ENCODE results near the gene UGCG. TPM values are rescaled to one million over a fixed set of nuclear protein-coding genes. Genes with fewer than 3 reads are reported as not detected.
"Not testable (repeated sequence)": the region's sequence is repeated elsewhere in the genome, so short reads cannot be mapped to it uniquely, and the experiment has no call there.

UGCG gene
- polyA plus RNA-seq, 3 donors = 67.3 to 92.4 (median 70.6) TPM

DNA sequence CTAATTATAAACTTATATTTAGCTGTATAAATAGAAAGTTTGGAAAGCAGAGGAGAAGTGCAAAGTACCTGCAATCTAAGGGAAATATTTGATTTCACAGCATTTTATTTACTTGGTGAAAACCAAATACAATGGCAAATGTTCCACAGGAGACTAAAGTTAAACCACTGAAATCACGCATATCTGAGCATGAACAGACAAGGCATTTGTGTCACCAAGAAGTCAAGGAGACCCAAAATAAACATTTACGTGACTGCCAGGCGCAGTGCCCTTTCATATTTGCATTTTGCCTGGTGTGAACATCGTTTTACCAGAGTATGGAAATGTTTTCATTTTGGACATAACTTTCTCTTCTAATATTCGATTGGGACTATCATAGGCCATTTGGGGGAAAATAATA, 20.6 kb downstream of the UGCG start:
- no peak for DNase-seq (ENCODE audit: low read depth in 3 of 3, low spot score in 2 of 3)

DNA sequence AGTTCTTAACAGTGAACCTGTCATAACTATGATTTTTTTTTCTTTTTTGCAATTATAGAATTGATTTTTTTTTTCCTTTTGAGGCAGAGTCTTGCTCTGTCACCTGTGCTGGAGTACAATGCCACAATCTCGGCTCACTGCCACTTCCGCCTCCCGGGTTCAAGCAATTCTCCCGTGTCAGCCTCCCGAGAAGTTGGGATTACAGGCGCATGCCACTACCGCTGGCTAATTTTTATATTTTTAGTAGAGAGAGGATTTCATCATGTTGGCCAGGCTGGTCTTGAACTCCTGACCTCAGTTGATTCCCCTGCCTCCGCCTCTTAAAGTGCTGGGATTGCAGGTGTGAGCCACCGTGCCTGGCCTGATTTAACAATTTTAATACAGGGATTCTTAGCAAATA, 21.4 kb downstream of the UGCG start:
- DNase-seq (ENCODE audit: low read depth in 3 of 3, low spot score in 2 of 3) = no peak

DNA sequence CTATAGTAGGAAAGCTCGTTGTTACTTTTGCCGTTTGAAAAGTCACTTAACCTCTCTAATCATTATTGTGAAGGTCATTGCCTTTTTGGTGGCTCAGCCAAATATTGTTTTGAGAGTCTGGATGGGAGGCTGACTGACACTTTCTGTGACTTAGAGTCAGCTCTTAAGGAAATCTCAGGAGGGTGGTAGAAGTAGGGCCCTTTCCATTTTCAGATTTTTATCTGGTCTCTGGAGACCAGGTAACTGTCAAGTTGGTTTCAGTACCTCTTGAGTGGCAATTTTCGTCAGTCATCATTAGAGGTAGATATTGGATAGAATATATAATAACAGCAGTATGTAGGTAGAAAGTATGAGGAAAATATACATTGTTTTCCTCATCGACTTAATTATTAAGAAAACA, 23.3 kb downstream of the UGCG start:
- no peak for DNase-seq (ENCODE audit: low read depth in 3 of 3, low spot score in 2 of 3)

DNA sequence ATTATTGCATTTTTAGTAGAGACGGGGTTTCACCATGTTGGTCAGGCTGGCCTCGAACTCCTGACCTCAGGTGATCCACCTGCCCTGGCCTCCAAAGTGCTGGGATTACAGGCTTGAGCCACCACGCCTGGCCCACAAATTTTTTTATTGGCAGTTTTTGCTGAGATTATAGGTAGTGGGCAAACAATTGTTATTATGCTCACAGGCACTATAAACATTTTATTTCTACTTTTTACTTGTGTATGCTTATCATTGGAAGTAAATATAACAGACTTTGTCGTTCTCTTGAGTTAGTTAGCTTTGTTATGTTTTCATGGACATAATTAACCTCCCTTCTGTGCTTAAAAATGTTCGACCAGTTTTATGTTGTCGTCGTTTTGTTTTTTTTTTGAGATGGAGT, 23.9 kb downstream of the UGCG start:
- no peak for DNase-seq (ENCODE audit: low read depth in 3 of 3, low spot score in 2 of 3)

DNA sequence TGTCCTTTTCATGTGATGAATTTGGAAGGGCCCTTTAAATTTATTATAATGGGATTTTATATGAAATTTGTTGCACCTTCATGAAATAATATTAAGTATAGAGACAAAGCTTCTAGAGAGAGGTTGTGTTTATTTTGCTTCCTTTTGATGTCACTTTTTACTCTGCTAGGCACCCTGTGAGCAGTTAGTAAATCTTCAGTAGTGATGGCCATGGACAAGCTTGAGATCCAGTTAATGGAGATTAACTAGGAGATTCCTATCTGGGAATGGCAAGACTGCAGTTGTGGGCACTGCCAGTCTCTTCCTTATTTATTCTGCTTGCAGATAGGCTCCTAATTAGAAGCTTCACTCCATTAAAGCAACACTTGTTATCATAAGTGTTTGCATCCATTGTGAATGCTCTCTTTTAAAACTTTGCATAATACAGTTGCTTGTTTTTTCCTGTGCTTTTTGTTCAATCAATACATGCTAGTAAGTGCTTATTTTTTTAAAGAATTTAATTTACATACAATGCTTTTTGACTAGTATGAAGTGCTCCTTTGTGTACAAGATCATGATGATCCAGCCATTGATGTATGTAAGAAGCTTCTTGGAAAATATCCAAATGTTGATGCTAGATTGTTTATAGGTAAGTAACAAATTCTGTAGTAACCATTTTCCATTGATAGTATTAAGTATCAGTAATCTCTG, 25.9 kb downstream of the UGCG start:
- DNase-seq (ENCODE audit: low read depth in 3 of 3, low spot score in 2 of 3) = no peak

DNA sequence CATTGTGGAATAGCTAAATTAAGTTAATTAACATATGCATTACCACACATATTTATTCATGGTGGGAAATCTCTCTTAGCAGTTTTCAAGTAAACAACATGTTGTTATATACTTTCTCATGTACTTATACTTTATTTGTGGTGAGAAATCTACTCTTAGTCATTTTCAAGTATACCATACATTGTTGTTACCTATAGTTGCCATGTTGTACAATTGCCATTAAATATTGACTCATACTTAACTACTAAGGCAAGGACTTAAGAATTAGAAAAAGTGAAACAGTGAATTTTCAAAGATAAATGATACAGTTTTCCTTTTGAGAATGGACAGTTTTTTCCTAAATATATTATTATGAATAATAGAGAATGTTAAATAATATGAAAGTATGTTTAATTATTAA, 27.7 kb downstream of the UGCG start:
- no peak for DNase-seq (ENCODE audit: low read depth in 3 of 3, low spot score in 2 of 3)

DNA sequence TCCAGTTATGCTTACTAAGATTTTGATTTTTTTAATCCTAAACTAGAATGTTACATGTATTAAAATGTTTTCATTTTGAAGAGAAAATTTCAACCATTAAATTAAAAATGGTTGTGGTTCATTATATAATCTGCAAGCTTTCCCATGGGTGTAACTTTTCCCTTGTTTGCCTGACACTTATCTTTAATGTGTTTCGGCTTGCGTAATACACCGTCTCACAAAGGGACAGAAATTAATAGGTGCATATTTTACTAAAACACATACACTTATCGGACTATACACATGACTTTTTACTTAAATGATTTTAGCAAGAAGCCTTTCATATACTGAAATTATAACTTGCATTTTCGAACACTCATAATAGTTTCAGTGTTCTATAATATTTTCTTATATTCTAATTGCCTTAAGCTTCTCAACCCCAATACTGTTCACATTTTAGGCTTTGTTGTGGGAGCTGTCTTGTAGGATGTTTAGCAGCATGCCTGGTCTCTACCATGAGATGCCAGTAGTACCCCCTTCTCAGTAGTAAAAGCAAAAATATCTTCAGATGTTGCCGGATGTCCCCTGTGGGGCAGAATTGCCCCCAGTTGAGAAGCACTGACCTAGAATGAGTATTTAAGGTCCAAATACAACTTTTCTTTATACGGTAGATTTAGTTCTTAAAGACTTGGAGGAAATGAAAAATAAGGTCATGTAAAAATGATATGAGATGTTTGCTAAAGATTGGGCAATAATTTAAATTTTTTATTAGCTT, 28.6 kb downstream of the UGCG start:
- DNase-seq (ENCODE audit: low read depth in 3 of 3, low spot score in 2 of 3) = no peak

DNA sequence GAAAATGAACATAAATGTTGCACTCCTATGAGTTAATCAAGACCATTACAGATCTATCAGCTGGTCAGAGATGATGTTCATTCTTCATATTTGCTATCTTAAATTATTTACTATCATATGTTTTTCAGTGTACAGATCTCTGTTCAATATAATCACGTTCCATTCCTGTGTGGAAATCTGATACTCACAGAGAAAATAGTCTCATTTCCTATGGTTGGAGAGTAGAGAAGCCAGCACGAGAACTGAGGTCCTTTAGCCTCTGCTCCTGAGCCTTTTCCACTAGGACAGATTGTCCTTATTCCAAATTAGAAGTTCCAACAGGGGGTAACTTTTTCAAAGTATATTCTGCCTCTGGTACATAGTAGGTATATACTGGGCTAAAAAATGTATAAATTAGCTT, 29.2 kb downstream of the UGCG start:
- DNase-seq (ENCODE audit: low read depth in 3 of 3, low spot score in 2 of 3) = no peak

DNA sequence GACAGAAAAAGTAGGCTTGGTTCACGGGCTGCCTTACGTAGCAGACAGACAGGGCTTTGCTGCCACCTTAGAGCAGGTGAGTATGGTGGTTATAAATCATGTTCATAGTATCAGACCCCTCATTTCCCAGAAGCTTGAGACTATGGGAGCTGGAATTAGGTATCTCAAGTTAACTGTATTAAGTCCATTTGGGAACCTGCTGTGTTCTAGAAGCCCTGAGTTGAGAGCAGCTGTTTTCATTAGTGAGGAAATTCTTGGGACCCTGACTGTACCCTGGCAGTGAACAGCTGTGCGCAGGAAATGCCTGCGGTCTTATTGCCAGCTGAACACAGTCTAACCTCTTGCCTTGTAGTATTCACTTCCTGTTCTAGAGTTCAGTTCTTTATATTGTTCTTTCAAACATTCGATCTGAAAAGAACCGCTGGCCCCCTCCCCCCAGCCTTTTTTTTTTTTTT, 29.8 kb downstream of the UGCG start:
- DNase-seq (ENCODE audit: low read depth in 3 of 3, low spot score in 2 of 3) = no peak

DNA sequence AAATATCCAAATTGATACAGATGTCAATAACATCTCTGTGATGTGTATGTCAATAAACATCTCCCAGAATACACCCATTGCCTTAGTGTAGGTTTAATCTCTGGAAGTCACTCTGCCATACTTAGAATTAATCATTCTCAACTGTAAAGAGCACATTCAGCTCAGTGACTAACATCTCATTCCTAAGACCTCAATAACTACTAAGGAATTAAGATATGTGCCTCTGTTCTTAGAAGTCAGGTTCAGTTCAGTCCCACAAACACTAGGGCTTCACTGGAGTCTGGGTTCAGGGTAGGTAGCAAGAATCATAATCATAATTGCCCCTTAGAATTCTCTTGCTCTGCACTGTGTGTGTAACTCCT, 31.7 kb downstream of the UGCG start:
- DNase-seq (ENCODE audit: low read depth in 3 of 3, low spot score in 2 of 3) = no peak

DNA sequence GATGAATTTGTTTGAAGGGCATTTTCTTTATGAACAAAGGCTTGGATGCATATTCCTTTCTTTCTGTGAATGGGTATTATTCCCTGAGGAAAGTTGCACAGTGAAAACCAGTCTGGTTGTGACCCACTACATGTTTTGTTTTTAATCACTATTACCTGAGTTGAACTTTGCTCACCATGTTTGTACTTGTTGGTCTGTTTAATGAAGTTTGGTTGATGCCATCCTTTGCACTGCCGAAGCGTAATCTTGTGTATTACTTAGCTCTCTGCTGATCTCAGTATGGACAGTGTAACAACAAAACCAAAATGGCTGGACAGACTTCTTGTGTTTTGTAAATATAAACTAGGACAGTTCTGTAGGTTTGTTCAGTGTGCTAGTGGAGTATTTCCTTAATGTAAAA, 38.1 kb downstream of the UGCG start:
- DNase-seq (ENCODE audit: low read depth in 3 of 3, low spot score in 2 of 3) = no peak

DNA sequence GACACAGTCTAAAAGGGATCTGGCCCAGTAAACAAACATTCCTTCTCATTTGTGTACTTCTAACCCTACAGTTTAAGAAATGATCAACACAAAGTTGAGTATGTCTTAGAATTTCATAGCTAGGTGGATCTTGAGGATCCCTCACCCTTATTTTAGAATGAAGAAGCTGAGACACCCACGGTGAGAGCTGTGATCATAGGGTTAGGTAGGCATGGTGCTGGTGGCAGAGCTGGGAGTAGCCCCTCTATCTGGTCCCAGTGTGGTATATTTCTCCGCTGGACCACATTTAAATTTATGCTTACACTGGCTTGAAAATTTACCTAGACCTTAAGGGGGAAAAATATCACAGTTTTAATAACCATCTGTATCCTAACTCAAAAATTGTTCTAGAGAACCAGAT, 39.8 kb downstream of the UGCG start:
- no peak for DNase-seq (ENCODE audit: low read depth in 3 of 3, low spot score in 2 of 3)

DNA sequence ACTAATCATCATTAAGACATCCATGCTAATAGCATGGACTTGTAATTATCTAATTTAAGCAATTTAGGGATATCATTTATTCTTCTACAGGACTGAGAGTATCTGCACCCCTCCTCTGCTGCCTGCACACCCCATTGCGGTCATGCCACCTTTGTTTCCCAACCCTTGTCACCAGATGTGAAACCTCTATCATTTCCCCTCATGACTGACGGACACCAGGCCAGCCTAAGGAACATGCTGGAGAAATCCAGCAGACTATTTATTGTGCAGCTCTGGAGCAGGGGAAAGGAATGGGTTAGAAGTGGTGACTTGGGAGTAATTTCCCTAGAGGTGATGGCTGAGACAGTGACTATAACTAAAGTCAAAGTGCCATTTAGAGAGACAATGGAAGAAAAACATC, 40.7 kb downstream of the UGCG start:
- DNase-seq (ENCODE audit: low read depth in 3 of 3, low spot score in 2 of 3) = no peak

DNA sequence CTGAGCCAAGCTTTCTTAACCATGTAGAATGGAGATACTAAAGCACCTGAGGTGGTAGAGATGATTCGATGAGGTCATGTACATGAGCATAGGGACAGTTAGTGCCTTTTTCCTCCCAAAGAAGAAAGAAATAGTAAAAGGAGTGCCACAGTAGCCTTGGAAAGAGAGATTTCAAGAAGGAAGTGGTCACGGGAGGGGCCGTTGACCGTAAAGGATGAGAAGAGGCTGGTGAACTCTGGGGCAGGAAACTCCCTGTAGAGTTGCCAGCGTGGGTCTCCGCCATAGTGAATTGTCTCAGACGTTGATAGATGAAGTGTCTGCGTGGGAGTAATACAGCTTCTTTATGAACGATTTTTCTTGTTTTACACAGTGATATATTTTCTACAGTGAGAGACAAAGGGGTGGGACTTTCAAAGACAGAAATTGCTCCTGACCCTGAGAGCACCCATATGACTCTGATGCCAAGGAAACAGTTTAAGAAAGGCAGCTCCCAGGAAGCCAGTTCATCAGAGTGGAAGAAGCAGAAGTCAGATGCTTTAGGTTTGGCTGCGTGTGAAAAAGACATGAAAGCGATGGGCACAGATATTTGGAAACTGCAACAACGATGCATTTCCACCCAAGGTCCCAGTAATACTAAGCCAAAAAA, 41.3 kb downstream of the UGCG start:
- DNase-seq (ENCODE audit: low read depth in 3 of 3, low spot score in 2 of 3) = no peak

DNA sequence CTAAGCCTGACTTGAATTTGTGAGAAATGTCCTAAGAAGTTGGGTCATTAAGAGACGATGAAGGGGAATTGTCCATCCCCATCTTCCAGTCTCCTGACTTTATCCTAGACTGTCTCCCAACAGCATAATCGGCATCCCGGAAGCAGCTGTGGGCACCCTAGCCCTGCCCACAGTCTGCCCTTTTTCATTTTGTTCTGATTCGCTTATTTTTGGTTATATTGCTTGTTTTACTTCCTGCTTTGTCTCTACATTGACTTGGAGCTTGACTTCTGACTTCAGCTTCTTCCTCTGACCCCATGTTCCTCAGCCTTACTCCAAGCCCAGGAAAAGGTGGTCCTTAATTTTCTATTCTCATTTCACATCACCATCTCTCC, 41.8 kb downstream of the UGCG start:
- no peak for DNase-seq (ENCODE audit: low read depth in 3 of 3, low spot score in 2 of 3)

DNA sequence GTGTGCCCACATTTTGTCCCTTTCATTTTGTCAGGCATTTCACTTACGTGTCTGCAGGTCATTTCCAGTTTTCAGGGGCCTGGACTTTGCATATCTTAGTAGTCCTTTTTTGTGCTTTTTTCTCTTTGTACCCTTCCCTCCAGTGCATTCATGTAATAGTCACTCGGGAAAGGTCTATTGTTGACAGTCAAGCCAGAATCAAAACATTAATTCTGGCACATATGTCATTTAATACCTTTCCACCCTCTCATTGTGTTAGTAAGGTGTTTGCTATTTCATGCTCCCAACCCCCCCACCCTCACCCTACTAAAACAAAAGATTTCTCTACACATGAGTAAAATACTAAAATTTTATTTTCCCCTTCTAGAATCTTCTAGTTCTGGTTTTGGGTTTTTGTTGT, 42.7 kb downstream of the UGCG start:
- no peak for DNase-seq (ENCODE audit: low read depth in 3 of 3, low spot score in 2 of 3)

DNA sequence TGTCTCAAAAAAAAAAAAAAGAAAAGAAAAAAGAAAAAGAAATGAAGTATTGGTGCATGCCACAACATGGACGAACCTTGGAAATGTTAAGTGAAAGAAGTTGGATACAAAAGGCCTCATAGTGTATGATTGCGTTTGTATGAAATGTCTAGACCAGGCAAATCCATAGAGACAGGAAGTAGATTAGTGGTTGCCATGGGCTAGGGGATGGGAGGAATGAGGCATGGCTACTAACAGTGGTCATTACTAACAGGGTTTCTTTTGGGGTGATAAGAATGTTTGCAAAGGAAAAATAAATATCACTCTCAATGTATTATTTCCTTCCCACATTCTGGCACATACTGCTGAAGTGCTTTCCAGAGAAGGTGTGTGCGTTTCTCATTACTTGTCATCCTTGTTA, 44.1 kb downstream of the UGCG start:
- DNase-seq (ENCODE audit: low read depth in 3 of 3, low spot score in 2 of 3) = no peak

DNA sequence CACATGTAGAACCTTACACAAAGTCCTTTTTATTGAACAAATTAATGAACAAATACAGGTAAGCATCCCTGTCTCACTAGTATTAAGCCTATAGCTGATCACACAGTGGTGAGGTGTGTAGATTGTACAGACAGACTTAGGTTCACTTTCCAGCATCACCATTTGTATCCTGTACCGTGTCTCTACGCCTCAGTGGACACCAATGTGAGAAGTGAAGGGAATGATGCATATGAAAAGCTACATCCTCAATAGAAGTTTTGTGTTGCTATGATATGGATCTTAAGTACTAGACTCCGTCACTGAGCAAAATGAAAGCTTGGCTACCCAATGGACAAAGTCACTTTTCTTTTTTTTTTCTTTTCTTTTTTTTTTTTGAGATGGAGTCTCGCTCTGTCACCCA, 46.6 kb downstream of the UGCG start:
- no peak for DNase-seq (ENCODE audit: low read depth in 3 of 3, low spot score in 2 of 3)

DNA sequence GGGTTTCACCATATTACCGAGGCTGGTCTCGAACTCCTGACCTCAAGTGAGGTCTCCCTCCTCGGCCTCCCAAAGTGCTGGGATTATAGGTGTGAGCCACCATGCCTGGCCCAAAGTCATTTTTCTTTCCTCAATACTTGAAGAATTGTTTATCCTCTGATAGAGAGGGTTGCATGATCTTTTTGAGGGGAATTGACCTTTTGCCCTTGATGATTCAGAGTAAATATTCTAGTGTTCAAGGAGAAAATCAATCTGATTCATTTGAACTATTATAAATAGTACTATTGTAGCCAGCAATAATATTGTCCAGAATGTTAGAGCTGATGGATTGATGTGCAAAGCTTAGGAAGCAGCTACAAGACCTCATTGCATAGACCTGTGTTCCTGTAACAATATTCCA, 47.1 kb downstream of the UGCG start:
- no peak for DNase-seq (ENCODE audit: low read depth in 3 of 3, low spot score in 2 of 3)

DNA sequence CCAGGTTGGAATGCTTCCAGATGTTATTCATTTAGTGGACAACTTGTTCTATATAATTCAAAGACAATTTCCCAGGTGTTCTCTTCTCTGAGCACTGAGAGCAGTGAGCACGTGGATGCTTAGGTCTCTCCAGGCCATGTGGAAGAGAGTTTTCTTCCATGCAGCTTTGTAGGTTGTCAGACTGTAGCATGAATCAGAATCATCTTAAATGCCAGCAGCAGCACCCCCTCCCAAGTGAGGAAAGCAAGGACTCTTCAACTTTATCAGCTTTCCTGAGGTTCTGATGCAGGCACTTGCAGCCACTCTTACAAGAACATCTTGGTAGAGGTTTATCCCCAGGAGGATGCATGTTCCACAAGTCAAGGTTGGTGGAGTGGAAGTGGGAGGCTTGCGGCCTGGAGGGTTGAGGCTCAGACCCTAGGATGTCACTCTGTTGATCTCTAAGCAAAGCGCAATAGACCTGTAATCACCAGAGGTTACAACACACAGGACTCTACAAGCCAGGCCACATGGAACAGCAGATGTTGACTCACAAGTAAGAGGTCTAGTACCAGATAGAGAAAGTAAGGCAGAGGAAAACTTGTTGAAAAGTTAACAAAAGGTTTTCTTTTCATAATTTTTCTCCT, 47.7 kb downstream of the UGCG start:
- no peak for DNase-seq (ENCODE audit: low read depth in 3 of 3, low spot score in 2 of 3)

DNA sequence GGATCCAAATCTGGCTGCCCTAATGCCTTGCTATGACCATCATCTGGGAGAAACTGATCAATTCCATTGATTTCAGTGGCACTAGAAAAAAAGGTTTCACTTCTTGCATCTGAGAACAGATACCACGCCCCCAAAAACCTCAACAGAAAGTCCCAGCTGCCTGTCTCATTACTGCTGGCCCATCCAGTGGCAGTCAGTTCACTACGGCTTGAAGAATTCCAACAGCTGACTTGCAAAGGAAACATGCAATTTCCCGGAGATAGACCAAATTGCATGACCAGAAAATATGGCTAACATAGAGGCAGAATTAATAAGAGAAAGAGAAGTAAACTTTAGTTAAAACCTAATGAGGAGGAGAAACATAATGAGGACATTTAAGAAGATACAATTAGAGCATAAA, 48.6 kb downstream of the UGCG start:
- DNase-seq (ENCODE audit: low read depth in 3 of 3, low spot score in 2 of 3) = no peak

DNA sequence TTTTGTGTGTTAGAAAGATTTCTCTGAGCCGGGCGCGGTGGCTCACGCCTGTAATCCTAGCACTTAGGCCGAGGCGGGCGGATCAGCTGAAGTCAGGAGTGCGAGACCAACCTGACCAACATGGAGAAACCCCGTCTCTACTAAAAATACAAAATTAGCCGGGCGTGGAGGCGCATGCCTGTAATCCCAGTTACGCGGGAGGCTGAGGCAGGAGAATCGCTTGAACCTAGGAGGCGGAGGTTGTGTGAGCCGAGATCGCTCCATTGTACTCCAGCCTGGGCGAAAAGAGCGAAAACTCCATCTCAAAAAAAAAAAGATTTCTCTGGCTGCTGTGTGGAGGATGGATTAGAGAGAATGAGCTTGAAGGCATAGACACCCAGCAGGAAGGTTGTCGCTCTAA, 51.5 kb downstream of the UGCG start:
- not testable (repeated sequence) for DNase-seq (ENCODE audit: low read depth in 3 of 3, low spot score in 2 of 3)
